Colonic mucosa (tissue), 4 donors: Measurements from ENCODE around the gene XPR1. TPM values are rescaled to one million over a fixed set of nuclear protein-coding genes. Genes with fewer than 3 reads are reported as not detected.

ENCODE experiments used
- DNase-seq: peaks from one replicate; pipeline ENCODE4 v3.0.0-alpha.2; 2020
- H3K27ac ChIP-seq: fragments of 200-600 bp; one replicate; pipeline ENCODE4 v1.8.0; 2021
- H3K27me3 ChIP-seq: fragments of 200-600 bp; one replicate; pipeline ENCODE4 v1.8.0; 2021
- H3K36me3 ChIP-seq: fragments of 200-600 bp; one replicate; pipeline ENCODE4 v1.8.0; 2021
- H3K4me1 ChIP-seq: fragments of 200-600 bp; one replicate; pipeline ENCODE4 v1.8.0; 2021; ENCODE audit warnings: mild to moderate bottlenecking
- H3K4me3 ChIP-seq: fragments of 200-600 bp; one replicate; pipeline ENCODE4 v1.8.0; 2021
- H3K9ac ChIP-seq, 2 donors: one replicate each; pipeline ENCODE4 v1.7.0; 2013; ENCODE audit warnings: control low read depth in 2 of 2, low read depth in 2 of 2, low read length in 2 of 2
- H3K9me3 ChIP-seq: fragments of 200-600 bp; one replicate; pipeline ENCODE4 v1.8.0; 2021
- intact Hi-C: fragments of 100-400 bp; cut with DNase I; formaldehyde crosslinking; loops from one replicate; pipeline ENCODE4 v1.14.1; 2022
- total RNA-seq, 2 donors: library from RNA; stranded (reverse); fragmentation: NEBNext Ultra II Directional in 1 of 2; extraction: Animal tissue kit (Norgen Biotek cat#: 25700) in 1 of 2; gene quantifications; one replicate each; pipeline ENCODE4 v1.2.1, GENCODE V29; 2021
- TF ChIP-seq, protein P1 (sequence below): fragments of 200-600 bp; IDR thresholded peaks from one replicate; pipeline ENCODE4 v1.8.0; 2022; ENCODE audit warnings: antibody characterized with exemption, mild to moderate bottlenecking
- donor health status: healthy.
- donor health status: DM: no; HTN: no; CAD: no.
- donor health status: DM: no; HTN: no; CAD: no.

The XPR1 gene
- total RNA-seq = 10 to 100 TPM; 20.5 to 25.8 TPM

GRCh38 chr1:180631766-180632325 is at the start of gene XPR1:
Gene XPR1, plus strand, starts transcription at chr1:180632022. Its CDS starts 180 bp downstream, at chr1:180632202.
- peak; percentile 99 for DNase-seq
- intact Hi-C loops = loop anchor here (10.0 kb wide), 1 partner anchor 233 kb away; no protein-coding TSS in a partner anchor
- Histone ChIP-seq H3K9ac (peak within 1 kb of the TSS; percentile 77 to 90), H3K36me3 (no peaks in the 10 kb centered on the region), H3K4me1 (peaks cover 6% of the 10 kb centered on the region), H3K27ac (peak within 1 kb of the TSS; percentile 95), H3K9me3 (no peaks in the 10 kb centered on the region), H3K27me3 (no peaks in the 10 kb centered on the region), H3K4me3 (peak within 1 kb of the TSS; percentile 84)
- TF ChIP-seq, protein P1, sequence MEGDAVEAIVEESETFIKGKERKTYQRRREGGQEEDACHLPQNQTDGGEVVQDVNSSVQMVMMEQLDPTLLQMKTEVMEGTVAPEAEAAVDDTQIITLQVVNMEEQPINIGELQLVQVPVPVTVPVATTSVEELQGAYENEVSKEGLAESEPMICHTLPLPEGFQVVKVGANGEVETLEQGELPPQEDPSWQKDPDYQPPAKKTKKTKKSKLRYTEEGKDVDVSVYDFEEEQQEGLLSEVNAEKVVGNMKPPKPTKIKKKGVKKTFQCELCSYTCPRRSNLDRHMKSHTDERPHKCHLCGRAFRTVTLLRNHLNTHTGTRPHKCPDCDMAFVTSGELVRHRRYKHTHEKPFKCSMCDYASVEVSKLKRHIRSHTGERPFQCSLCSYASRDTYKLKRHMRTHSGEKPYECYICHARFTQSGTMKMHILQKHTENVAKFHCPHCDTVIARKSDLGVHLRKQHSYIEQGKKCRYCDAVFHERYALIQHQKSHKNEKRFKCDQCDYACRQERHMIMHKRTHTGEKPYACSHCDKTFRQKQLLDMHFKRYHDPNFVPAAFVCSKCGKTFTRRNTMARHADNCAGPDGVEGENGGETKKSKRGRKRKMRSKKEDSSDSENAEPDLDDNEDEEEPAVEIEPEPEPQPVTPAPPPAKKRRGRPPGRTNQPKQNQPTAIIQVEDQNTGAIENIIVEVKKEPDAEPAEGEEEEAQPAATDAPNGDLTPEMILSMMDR = peak; percentile 21

- H3K9me3 ChIP-seq = no peaks in the 10 kb centered on the region
- H3K27me3 ChIP-seq = no peaks in the 10 kb centered on the region
- no peak for DNase-seq
- TF ChIP-seq, protein P1 = no peak
- no peak overlapping the region for H3K9ac ChIP-seq
- H3K27ac ChIP-seq = no peak overlapping the region
- H3K4me1 ChIP-seq = no peaks in the 10 kb centered on the region
- H3K4me3 ChIP-seq = no peak overlapping the region
- intact Hi-C loops = no loop called here
- no peaks in the 10 kb centered on the region for H3K36me3 ChIP-seq
Measured at GRCh38 chr1:180584869-180585268, 47.0 kb upstream of the XPR1 start.

- no peak overlapping the region for H3K27ac ChIP-seq
- H3K4me1 ChIP-seq = no peaks in the 10 kb centered on the region
- TF ChIP-seq, protein P1 = no peak
- DNase-seq = no peak
- intact Hi-C loops = no loop called here
- H3K4me3 ChIP-seq = no peak overlapping the region
- no peaks in the 10 kb centered on the region for H3K27me3 ChIP-seq
- no peak overlapping the region for H3K9ac ChIP-seq
- H3K9me3 ChIP-seq = no peaks in the 10 kb centered on the region
- no peaks in the 10 kb centered on the region for H3K36me3 ChIP-seq
Measured at GRCh38 chr1:180585994-180586359, 45.8 kb upstream of the XPR1 start.

GRCh38 chr1:180586671-180587155 is 45.1 kb upstream of the XPR1 start:
- no peaks in the 10 kb centered on the region for H3K9me3 ChIP-seq
- intact Hi-C loops = no loop called here
- DNase-seq = peak; percentile 66
- H3K36me3 ChIP-seq = no peaks in the 10 kb centered on the region
- H3K9ac ChIP-seq = no peak overlapping the region
- H3K27me3 ChIP-seq = no peaks in the 10 kb centered on the region
- no peak overlapping the region for H3K4me3 ChIP-seq
- no peaks in the 10 kb centered on the region for H3K4me1 ChIP-seq
- no peak overlapping the region for H3K27ac ChIP-seq
- TF ChIP-seq, protein P1 = no peak

- intact Hi-C loops = no loop called here
- no peaks in the 10 kb centered on the region for H3K27me3 ChIP-seq
- H3K9ac ChIP-seq = no peak overlapping the region
- H3K36me3 ChIP-seq = no peaks in the 10 kb centered on the region
- no peaks in the 10 kb centered on the region for H3K4me1 ChIP-seq
- TF ChIP-seq, protein P1 = no peak
- no peak for DNase-seq
- H3K4me3 ChIP-seq = no peak overlapping the region
- H3K9me3 ChIP-seq = no peaks in the 10 kb centered on the region
- H3K27ac ChIP-seq = no peak overlapping the region
Measured at GRCh38 chr1:180588121-180588520, 43.7 kb upstream of the XPR1 start.
